ENCODE results near the gene OR2B2. TPM values are rescaled to one million over a fixed set of nuclear protein-coding genes. Genes with fewer than 3 reads are reported as not detected.

Gene OR2B2
- total and polyA plus RNA-seq, 2 of the 4 experiments (the other 2 are of a cell fraction), result not detected

- no peak for TF ChIP-seq SMC3 (IDR thresholded peaks at IDR 0.05; ENCODE audit: low read depth, low read length)
- no peak for TF ChIP-seq CEBPB (IDR thresholded peaks at IDR 0.05; ENCODE audit: low read depth, low read length)
- TF ChIP-seq MAZ (IDR thresholded peaks at IDR 0.05; ENCODE audit: borderline replicate concordance, low read depth, low read length), result no peak
- TF ChIP-seq BHLHE40 (IDR thresholded peaks at IDR 0.05; ENCODE audit: low read depth, low read length), result no peak
- TF ChIP-seq RFX5 (IDR thresholded peaks at IDR 0.05; ENCODE audit: low read depth, low read length), result no peak
- no peak for TF ChIP-seq RCOR1 (IDR thresholded peaks at IDR 0.05; ENCODE audit: insufficient replicate concordance, low read length)
- TF ChIP-seq MXI1 (IDR thresholded peaks at IDR 0.05; ENCODE audit: borderline replicate concordance, low read depth, low read length), result no peak
- no peak for TF ChIP-seq NFE2L2 (IDR thresholded peaks at IDR 0.05; ENCODE audit: low read depth, low read length)
- TF ChIP-seq MAFK (IDR thresholded peaks at IDR 0.05; ENCODE audit: low read depth, low read length), result no peak
- TF ChIP-seq CHD1 (IDR thresholded peaks at IDR 0.05; ENCODE audit: low read depth, low read length), result no peak
- no peak for TF ChIP-seq POLR2A (IDR thresholded peaks at IDR 0.05; ENCODE audit: low read depth, low read length)
- no peak for TF ChIP-seq ELK1 (IDR thresholded peaks at IDR 0.05; ENCODE audit: borderline replicate concordance, low read depth, low read length)
- TF ChIP-seq FOS (IDR thresholded peaks at IDR 0.05; ENCODE audit: low read depth, low read length), result no peak
- TF ChIP-seq RAD21 (IDR thresholded peaks at IDR 0.05; ENCODE audit: low read length), result no peak
- no peak for TF ChIP-seq USF2 (IDR thresholded peaks at IDR 0.05; ENCODE audit: low read depth, low read length)
- TF ChIP-seq, protein P1, sequence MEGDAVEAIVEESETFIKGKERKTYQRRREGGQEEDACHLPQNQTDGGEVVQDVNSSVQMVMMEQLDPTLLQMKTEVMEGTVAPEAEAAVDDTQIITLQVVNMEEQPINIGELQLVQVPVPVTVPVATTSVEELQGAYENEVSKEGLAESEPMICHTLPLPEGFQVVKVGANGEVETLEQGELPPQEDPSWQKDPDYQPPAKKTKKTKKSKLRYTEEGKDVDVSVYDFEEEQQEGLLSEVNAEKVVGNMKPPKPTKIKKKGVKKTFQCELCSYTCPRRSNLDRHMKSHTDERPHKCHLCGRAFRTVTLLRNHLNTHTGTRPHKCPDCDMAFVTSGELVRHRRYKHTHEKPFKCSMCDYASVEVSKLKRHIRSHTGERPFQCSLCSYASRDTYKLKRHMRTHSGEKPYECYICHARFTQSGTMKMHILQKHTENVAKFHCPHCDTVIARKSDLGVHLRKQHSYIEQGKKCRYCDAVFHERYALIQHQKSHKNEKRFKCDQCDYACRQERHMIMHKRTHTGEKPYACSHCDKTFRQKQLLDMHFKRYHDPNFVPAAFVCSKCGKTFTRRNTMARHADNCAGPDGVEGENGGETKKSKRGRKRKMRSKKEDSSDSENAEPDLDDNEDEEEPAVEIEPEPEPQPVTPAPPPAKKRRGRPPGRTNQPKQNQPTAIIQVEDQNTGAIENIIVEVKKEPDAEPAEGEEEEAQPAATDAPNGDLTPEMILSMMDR (conservative IDR thresholded peaks at IDR 0.05; ENCODE audit: low read depth, low read length), result no peak
- H3K4me3 ChIP-seq (ENCODE audit: insufficient read depth, low read depth, low read length), result no peak overlapping the region
- no peaks in the 10 kb centered on the region for H3K4me1 ChIP-seq (ENCODE audit: control insufficient read depth, insufficient read depth, low read length)
- DNase-seq, result no peak
- no TSS peak for BruUV-seq (replicated peaks)
- no peak overlapping the region for H2BK5ac ChIP-seq (ENCODE audit: low read depth, low read length, poor library complexity, severe bottlenecking)
- no peak overlapping the region for H3K14ac ChIP-seq (replicated peaks; ENCODE audit: low read depth, low read length)
- intact Hi-C loops (cut with micrococcal nuclease) (no loop called here), in situ Hi-C loops (cut with MboI; ENCODE audit: low sequenced_read_pairs) (no loop called here), dilution Hi-C loops (cut with HindIII; ENCODE audit: low sequenced_read_pairs, unreplicated experiment) (no loop called here)
- no peaks in the 10 kb centered on the region for H3K9me1 ChIP-seq (ENCODE audit: insufficient read depth, low read length)
- no peak for ATAC-seq (ENCODE audit: low read depth)
- H4K5ac ChIP-seq (ENCODE audit: low read depth, low read length), result no peak overlapping the region
- no peak overlapping the region for H3K27ac ChIP-seq (ENCODE audit: insufficient read depth, low read length)
- no peak overlapping the region for H2AFZ ChIP-seq (replicated peaks; ENCODE audit: low read length, poor library complexity)
- no peak overlapping the region for H3K4ac ChIP-seq (ENCODE audit: low read depth, low read length)
- no peak overlapping the region for H2BK20ac ChIP-seq (ENCODE audit: low read depth, low read length)
- no peak overlapping the region for H2AK5ac ChIP-seq (ENCODE audit: low read depth, low read length)
- H3K79me1 ChIP-seq (ENCODE audit: low read depth in 1 of 2, low read length in 2 of 2), result no peaks in the 10 kb centered on the region
- no peak overlapping the region for H3K18ac ChIP-seq (ENCODE audit: low read depth, low read length)
- H3K56ac ChIP-seq (ENCODE audit: extremely low read depth, insufficient read depth, low read length), result no peak overlapping the region
- H4K20me1 ChIP-seq (ENCODE audit: insufficient read depth, low read length), result no peaks in the 10 kb centered on the region
- H3K27me3 ChIP-seq (ENCODE audit: control insufficient read depth, insufficient read depth, low read length), result no peaks in the 10 kb centered on the region
- H3K23ac ChIP-seq (ENCODE audit: low read depth, low read length), result no peak overlapping the region
- no peaks in the 10 kb centered on the region for H3K9me3 ChIP-seq (ENCODE audit: control insufficient read depth, insufficient read depth, low read length)
- H2BK120ac ChIP-seq (ENCODE audit: low read depth, low read length), result no peak overlapping the region
- no peak overlapping the region for H4K8ac ChIP-seq (ENCODE audit: low read depth in 2 of 2, low read length in 2 of 2)
- no peak overlapping the region for H4K91ac ChIP-seq (ENCODE audit: insufficient read depth, low read depth, low read length)
- H3K4me2 ChIP-seq (ENCODE audit: low read depth, low read length), result no peak overlapping the region
- no peaks in the 10 kb centered on the region for H3K36me3 ChIP-seq (ENCODE audit: control insufficient read depth, insufficient read depth, low read length)
- ChIA-PET POLR2A (ENCODE audit: unreplicated experiment) (no interaction called here), CTCF (no interaction called here)
- no peak overlapping the region for H2AK9ac ChIP-seq (replicated peaks; ENCODE audit: low read depth, low read length, poor library complexity)
- no peak overlapping the region for H2BK15ac ChIP-seq (ENCODE audit: low read depth, low read length)
- no CpG with 5 or more reads among the region's 1 CpG for WGBS, 2 experiments (ENCODE audit: extremely low coverage in 2 of 2, insufficient read length in 1 of 2)
- H3K9ac ChIP-seq (ENCODE audit: low read depth, low read length), result no peak overlapping the region
Observed at GRCh38 chr6:27951040-27951439, 38.8 kb upstream of the OR2B2 start.

Measured in IMR-90 (cell line).